Hepatocyte (in vitro differentiated cells): ENCODE data around the gene C1orf115. TPM values are rescaled to one million over a fixed set of nuclear protein-coding genes. Genes with fewer than 3 reads are reported as not detected.

Source experiments
- DNase-seq: peaks from one replicate; pipeline ENCODE4 v3.0.0-alpha.2; 2016; ENCODE audit warnings: low spot score
- H2AFZ ChIP-seq: fragments of 200-600 bp; sonication (generic); 2 replicates; pipeline ENCODE4 v1.6.0; 2016; ENCODE audit warnings: antibody characterized with exemption, mild to moderate bottlenecking
- H3K27ac ChIP-seq: fragments of 200-600 bp; sonication (generic); 2 replicates; pipeline ENCODE4 v1.5.1; 2016; ENCODE audit warnings: mild to moderate bottlenecking
- H3K27me3 ChIP-seq: fragments of 200-600 bp; sonication (generic); 2 replicates; pipeline ENCODE4 v1.6.1; 2016
- H3K36me3 ChIP-seq: fragments of 200-600 bp; sonication (generic); replicated peaks from 2 replicates; pipeline ENCODE4 v1.5.1; 2016; ENCODE audit warnings: low read depth; ENCODE audit not compliant: insufficient read depth
- H3K4me1 ChIP-seq: fragments of 200-600 bp; sonication (generic); 2 replicates; pipeline ENCODE4 v1.5.1; 2016; ENCODE audit warnings: mild to moderate bottlenecking, moderate library complexity; ENCODE audit not compliant: insufficient read depth
- H3K4me2 ChIP-seq: fragments of 200-600 bp; sonication (generic); 2 replicates; pipeline ENCODE4 v1.6.0; 2016
- H3K4me3 ChIP-seq: fragments of 200-600 bp; sonication (generic); 2 replicates; pipeline ENCODE4 v1.5.1; 2016; ENCODE audit warnings: mild to moderate bottlenecking
- H3K79me2 ChIP-seq: fragments of 200-600 bp; sonication (generic); 2 replicates; pipeline ENCODE4 v1.6.0; 2017; ENCODE audit warnings: mild to moderate bottlenecking
- H3K9me2 ChIP-seq: fragments of 200-600 bp; sonication (generic); replicated peaks from 2 replicates; pipeline ENCODE4 v1.6.0; 2017; ENCODE audit warnings: mild to moderate bottlenecking; ENCODE audit not compliant: insufficient read depth
- H3K9me3 ChIP-seq: fragments of 200-600 bp; sonication (generic); 2 replicates; pipeline ENCODE4 v1.5.1; 2016; ENCODE audit warnings: low read depth, mild to moderate bottlenecking
- H4K20me1 ChIP-seq: fragments of 200-600 bp; sonication (generic); 2 replicates; pipeline ENCODE4 v1.6.0; 2016; ENCODE audit warnings: mild to moderate bottlenecking; ENCODE audit not compliant: insufficient read depth, poor library complexity, severe bottlenecking
- EZH2 ChIP-seq: fragments of 200-600 bp; sonication (generic); IDR thresholded peaks from 2 replicates; pipeline ENCODE4 v1.6.1; 2016; ENCODE audit warnings: antibody characterized with exemption, mild to moderate bottlenecking, borderline replicate concordance
- EZH2phosphoT487 ChIP-seq: fragments of 200-600 bp; sonication (generic); IDR thresholded peaks from one replicate; pipeline ENCODE4 v1.6.1; 2018; ENCODE audit warnings: antibody characterized with exemption, mild to moderate bottlenecking, low read depth, moderate library complexity; ENCODE audit not compliant: unreplicated experiment, severe bottlenecking
- WGBS: methylation state at CpG from one replicate; pipeline ENCODE4 v1.1.6; 2016; ENCODE audit warnings: low lambda C conversion rate; ENCODE audit errors: missing lambda C conversion rate; 5-methylcytosine and 5-hydroxymethylcytosine counted together
- polyA plus RNA-seq: library from polyadenylated mRNA; unstranded; fragments of >200 nt; fragmentation: Nextera tagmentation; extraction: Ambion mirVana; gene quantifications from 2 replicates; pipeline ENCODE4 v1.2.1, GENCODE V29; 2016
- total RNA-seq: library from RNA; depleted of rRNA; stranded (reverse); fragments of >200 nt; gene quantifications from 2 replicates; pipeline ENCODE4 v1.2.3, GENCODE V29; 2014
- TF ChIP-seq, protein P1 (sequence below): fragments of 200-600 bp; sonication (generic); IDR thresholded peaks from 2 replicates; pipeline ENCODE4 v1.5.1; 2016; ENCODE audit warnings: antibody characterized with exemption, mild to moderate bottlenecking; ENCODE audit not compliant: poor library complexity

The C1orf115 gene
- total and polyA plus RNA-seq, 2 experiments from 2014 or later: 42.3 to 49.2 TPM

DNA sequence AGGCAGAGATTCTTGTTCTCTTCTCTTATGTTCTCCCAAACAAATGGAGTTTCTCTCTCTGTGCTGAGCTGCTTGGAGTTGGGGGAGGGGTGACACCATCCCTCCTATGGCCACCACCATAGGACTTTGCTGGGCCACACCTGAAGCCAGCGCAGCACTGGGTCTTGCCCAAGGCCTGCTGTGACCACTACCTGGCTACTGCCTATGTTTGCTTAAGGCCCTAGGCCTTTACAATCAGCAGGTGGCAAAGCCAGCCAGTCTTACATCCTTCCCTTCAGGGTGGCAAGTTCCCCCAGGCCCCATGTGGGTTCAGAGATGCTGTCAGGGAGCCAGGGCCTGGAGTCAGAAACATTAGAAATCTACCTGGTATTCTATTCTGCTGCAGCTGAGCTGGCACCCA, 51.7 kb downstream of the C1orf115 start:
- WGBS: 96% methylated on average over 1 of the region's 1 CpG

DNA sequence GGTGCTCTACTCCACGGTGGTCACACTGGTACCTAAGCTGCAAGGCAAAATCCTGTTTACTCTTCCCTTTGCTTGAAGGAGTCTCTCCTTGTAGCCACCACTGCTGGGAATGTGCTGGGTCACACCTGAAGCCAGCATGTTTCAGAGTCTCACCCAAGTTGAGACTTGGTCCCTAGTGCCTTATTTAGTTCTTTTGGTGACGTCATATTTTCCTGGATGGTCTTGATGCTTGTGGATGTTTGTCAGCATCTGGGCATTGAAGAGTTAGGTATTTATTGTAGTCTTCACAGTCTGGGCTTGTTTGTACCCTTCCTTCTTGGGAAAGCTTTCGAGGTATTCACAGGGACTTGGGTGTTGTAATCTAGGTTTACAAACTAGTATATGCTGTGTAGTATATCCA, 52.4 kb downstream of the C1orf115 start:
- H3K9me3 ChIP-seq: no peaks in the 10 kb centered on the region
- WGBS: 93% methylated on average over 3 of the region's 3 CpGs
- H3K4me2 ChIP-seq: no peak overlapping the region
- H2AFZ ChIP-seq: no peak overlapping the region
- H3K27me3 ChIP-seq: no peaks in the 10 kb centered on the region
- no peak overlapping the region for H3K27ac ChIP-seq
- H3K4me1 ChIP-seq: peaks cover 3% of the 10 kb centered on the region
- TF ChIP-seq EZH2phosphoT487: no peak
- H3K4me3 ChIP-seq: no peak overlapping the region
- DNase-seq: no peak
- H4K20me1 ChIP-seq: no peaks in the 10 kb centered on the region
- H3K36me3 ChIP-seq: no peaks in the 10 kb centered on the region
- no peaks in the 10 kb centered on the region for H3K79me2 ChIP-seq
- H3K9me2 ChIP-seq: no peaks in the 10 kb centered on the region

More for the DNA sequence above, 51.7 kb downstream of the C1orf115 start:
- Histone ChIP-seq H3K27me3 (no peaks in the 10 kb centered on the region), H3K4me1 (no peaks in the 10 kb centered on the region), H3K36me3 (no peaks in the 10 kb centered on the region), H3K4me2 (no peak overlapping the region), H3K9me2 (no peaks in the 10 kb centered on the region), H3K27ac (no peak overlapping the region), H3K9me3 (no peaks in the 10 kb centered on the region), H2AFZ (no peak overlapping the region), H3K4me3 (no peak overlapping the region), H3K79me2 (no peaks in the 10 kb centered on the region), H4K20me1 (no peaks in the 10 kb centered on the region)
- TF ChIP-seq, protein P1, sequence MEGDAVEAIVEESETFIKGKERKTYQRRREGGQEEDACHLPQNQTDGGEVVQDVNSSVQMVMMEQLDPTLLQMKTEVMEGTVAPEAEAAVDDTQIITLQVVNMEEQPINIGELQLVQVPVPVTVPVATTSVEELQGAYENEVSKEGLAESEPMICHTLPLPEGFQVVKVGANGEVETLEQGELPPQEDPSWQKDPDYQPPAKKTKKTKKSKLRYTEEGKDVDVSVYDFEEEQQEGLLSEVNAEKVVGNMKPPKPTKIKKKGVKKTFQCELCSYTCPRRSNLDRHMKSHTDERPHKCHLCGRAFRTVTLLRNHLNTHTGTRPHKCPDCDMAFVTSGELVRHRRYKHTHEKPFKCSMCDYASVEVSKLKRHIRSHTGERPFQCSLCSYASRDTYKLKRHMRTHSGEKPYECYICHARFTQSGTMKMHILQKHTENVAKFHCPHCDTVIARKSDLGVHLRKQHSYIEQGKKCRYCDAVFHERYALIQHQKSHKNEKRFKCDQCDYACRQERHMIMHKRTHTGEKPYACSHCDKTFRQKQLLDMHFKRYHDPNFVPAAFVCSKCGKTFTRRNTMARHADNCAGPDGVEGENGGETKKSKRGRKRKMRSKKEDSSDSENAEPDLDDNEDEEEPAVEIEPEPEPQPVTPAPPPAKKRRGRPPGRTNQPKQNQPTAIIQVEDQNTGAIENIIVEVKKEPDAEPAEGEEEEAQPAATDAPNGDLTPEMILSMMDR: no peak
- TF ChIP-seq EZH2 (no peak), EZH2phosphoT487 (no peak)
- no peak for DNase-seq

DNA sequence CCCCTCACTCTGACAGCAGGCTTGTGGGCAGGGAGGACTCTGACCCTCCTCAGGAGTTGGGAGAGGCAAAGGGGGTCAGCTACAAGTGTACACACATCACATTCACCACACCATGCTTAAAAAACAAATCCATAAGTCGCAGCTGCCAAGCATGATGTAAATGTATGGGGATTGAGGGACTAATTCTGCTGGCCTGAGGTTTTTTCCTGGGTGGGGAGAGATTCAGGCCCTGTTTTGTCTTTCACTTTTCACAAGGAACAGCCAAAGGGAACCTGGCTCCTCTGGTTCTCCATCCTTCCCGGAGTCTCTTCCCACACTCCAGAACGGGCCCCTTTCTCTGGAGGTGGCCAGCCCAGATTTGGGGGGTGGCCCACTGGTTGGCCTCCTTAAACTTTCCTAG, 56.7 kb downstream of the C1orf115 start:
- peaks cover 27% of the 10 kb centered on the region for H3K79me2 ChIP-seq
- H3K27ac ChIP-seq: peak overlapping the region; percentile 93
- no peaks in the 10 kb centered on the region for H3K27me3 ChIP-seq
- H3K36me3 ChIP-seq: no peaks in the 10 kb centered on the region
- no peaks in the 10 kb centered on the region for H3K9me3 ChIP-seq
- TF ChIP-seq EZH2phosphoT487 (no peak), EZH2 (no peak)
- TF ChIP-seq, protein P1: no peak
- H4K20me1 ChIP-seq: no peaks in the 10 kb centered on the region
- no peak overlapping the region for H3K4me2 ChIP-seq
- WGBS: 95% methylated on average over 3 of the region's 3 CpGs
- H3K4me3 ChIP-seq: no peak overlapping the region
- peaks cover 18% of the 10 kb centered on the region for H3K4me1 ChIP-seq
- H3K9me2 ChIP-seq: no peaks in the 10 kb centered on the region
- H2AFZ ChIP-seq: peak overlapping the region; percentile 88
- DNase-seq: no peak

DNA sequence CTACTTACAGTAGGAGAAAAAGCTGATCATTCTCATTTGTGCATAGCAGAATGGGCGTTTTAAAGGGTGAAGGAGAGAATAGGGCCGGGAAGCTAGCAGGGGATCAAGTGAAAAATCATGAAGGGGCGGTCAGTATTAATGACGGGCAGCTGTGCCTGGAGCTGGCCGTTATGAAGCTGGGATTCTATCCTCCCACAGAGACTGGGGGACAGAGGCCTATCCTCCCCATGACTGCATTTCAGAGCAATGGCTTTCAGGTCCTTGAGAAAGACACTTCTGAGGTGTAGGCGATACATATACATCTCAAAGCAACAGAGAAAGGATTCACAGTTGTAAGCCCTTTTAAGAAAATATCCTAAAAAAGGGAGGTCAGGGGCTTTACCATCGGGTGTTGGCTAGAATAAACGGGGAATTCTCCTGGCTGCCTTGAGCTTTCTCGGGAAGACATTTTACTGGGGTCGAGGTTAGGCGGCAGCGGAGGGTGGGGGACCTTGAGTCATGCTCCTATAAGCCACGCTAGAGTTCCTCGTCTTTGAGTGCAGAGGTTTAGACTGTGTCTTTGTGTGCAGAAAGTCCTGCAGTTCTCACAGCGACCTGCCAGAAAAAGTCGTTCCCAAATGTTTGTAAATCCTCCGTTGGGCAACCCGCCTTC, 57.4 kb downstream of the C1orf115 start:
- DNase-seq: no peak
- Histone ChIP-seq H3K4me2 (peak overlapping the region; percentile 79), H3K27me3 (no peaks in the 10 kb centered on the region), H2AFZ (peak overlapping the region; percentile 88), H3K4me3 (peak overlapping the region; percentile 91), H3K79me2 (peaks cover 34% of the 10 kb centered on the region), H3K27ac (peak overlapping the region; percentile 93), H3K9me2 (no peaks in the 10 kb centered on the region), H4K20me1 (peaks cover 3% of the 10 kb centered on the region), H3K4me1 (peaks cover 18% of the 10 kb centered on the region), H3K36me3 (no peaks in the 10 kb centered on the region), H3K9me3 (no peaks in the 10 kb centered on the region)
- 22% methylated on average over 18 of the region's 18 CpGs for WGBS
- TF ChIP-seq EZH2: no peak
- TF ChIP-seq, protein P1: no peak
- no peak for TF ChIP-seq EZH2phosphoT487
